DMS 273 (cell line): ENCODE data around the gene SLC12A7.

ENCODE experiments used
- DNase-seq: peaks from one replicate; lab custom pipeline; 2025; ENCODE audit not compliant: unreplicated experiment; lab: John Stamatoyannopoulos, UW

The SLC12A7 gene

GRCh38 chr5:1141834-1142233, 30.0 kb upstream of the SLC12A7 start:
- no peak for DNase-seq

- DNase-seq: no peak
Measured at GRCh38 chr5:1140818-1141189, 28.9 kb upstream of the SLC12A7 start.

- DNase-seq: peak; percentile 80
Measured at GRCh38 chr5:1140171-1140817, 28.4 kb upstream of the SLC12A7 start.

- no peak for DNase-seq
Measured at GRCh38 chr5:1139331-1140170, 27.7 kb upstream of the SLC12A7 start.

GRCh38 chr5:1138445-1139245, 26.8 kb upstream of the SLC12A7 start:
- DNase-seq: no peak

GRCh38 chr5:1137567-1138444, 25.9 kb upstream of the SLC12A7 start:
- DNase-seq: no peak

- DNase-seq: no peak
Measured at GRCh38 chr5:1136814-1137213, 25.0 kb upstream of the SLC12A7 start.

- DNase-seq: no peak
Measured at GRCh38 chr5:1135696-1136525, 24.0 kb upstream of the SLC12A7 start.

GRCh38 chr5:1134478-1134877, 22.6 kb upstream of the SLC12A7 start:
- DNase-seq: no peak

- no peak for DNase-seq
Measured at GRCh38 chr5:1133510-1134201, 21.8 kb upstream of the SLC12A7 start.

- no peak for DNase-seq
Measured at GRCh38 chr5:1133108-1133507, 21.2 kb upstream of the SLC12A7 start.

- no peak for DNase-seq
Measured at GRCh38 chr5:1132570-1132969, 20.7 kb upstream of the SLC12A7 start.

GRCh38 chr5:1131726-1132125, 19.9 kb upstream of the SLC12A7 start:
- no peak for DNase-seq

- DNase-seq: no peak
Measured at GRCh38 chr5:1131191-1131621, 19.3 kb upstream of the SLC12A7 start.

- DNase-seq: no peak
Measured at GRCh38 chr5:1130218-1130946, 18.5 kb upstream of the SLC12A7 start.

GRCh38 chr5:1129711-1130055, 17.8 kb upstream of the SLC12A7 start:
- DNase-seq: no peak

- no peak for DNase-seq
Measured at GRCh38 chr5:1128977-1129710, 17.3 kb upstream of the SLC12A7 start.
